GM18526 (cell line): ENCODE measurements around the gene PAXX.

Source experiments
- POLR2A ChIP-seq: IDR thresholded peaks from 3 replicates; pipeline ENCODE4 v1.6.1; 2011; ENCODE audit not compliant: insufficient read length; ENCODE audit errors: extremely low read depth

PAXX gene

GRCh38 chr9:136969774-136970173 is 22.4 kb upstream of the PAXX start:
- TF ChIP-seq POLR2A, result no peak

- no peak for TF ChIP-seq POLR2A
Measured at GRCh38 chr9:136970361-136970760, 21.9 kb upstream of the PAXX start.

- no peak for TF ChIP-seq POLR2A
Measured at GRCh38 chr9:136971746-136972145, 20.5 kb upstream of the PAXX start.

GRCh38 chr9:136972335-136972734 is 19.9 kb upstream of the PAXX start:
- TF ChIP-seq POLR2A, result no peak

- TF ChIP-seq POLR2A, result no peak
Measured at GRCh38 chr9:136972743-136973142, 19.5 kb upstream of the PAXX start.

GRCh38 chr9:136973618-136974617 is 18.3 kb upstream of the PAXX start:
- TF ChIP-seq POLR2A, result no peak

GRCh38 chr9:136974817-136975535 is 17.2 kb upstream of the PAXX start:
- TF ChIP-seq POLR2A, result no peak

GRCh38 chr9:136975644-136976043 is 16.6 kb upstream of the PAXX start:
- no peak for TF ChIP-seq POLR2A

- TF ChIP-seq POLR2A, result no peak
Measured at GRCh38 chr9:136977223-136977622, 15.0 kb upstream of the PAXX start, which contains the start of gene PTGDS. Gene PTGDS, plus strand, starts transcription at chr9:136977504. Its CDS starts 75 bp downstream, at chr9:136977579.

- TF ChIP-seq POLR2A, result no peak
Measured at GRCh38 chr9:136977649-136978072, 14.6 kb upstream of the PAXX start.

- no peak for TF ChIP-seq POLR2A
Measured at GRCh38 chr9:136978073-136978864, 14.0 kb upstream of the PAXX start.

- TF ChIP-seq POLR2A, result no peak
Measured at GRCh38 chr9:136978865-136979544, 13.2 kb upstream of the PAXX start.

GRCh38 chr9:136979769-136980587 is 12.2 kb upstream of the PAXX start:
- no peak for TF ChIP-seq POLR2A
